Measurements from ENCODE around the gene JCAD.

The JCAD gene

GRCh38 chr10:29994811-29995210 is 64.6 kb downstream of the JCAD start:
- TF ChIP-seq POLR2AphosphoS5 (IDR thresholded peaks at IDR 0.05; ENCODE audit: low read depth) (no peak), REST (IDR thresholded peaks at IDR 0.05; ENCODE audit: insufficient replicate concordance, low read depth) (no peak), GABPA (IDR thresholded peaks at IDR 0.05; ENCODE audit: low read depth) (no peak), CTCF (IDR thresholded peaks at IDR 0.05; ENCODE audit: insufficient read depth, low read length) (no peak), SPI1 (IDR thresholded peaks at IDR 0.05; ENCODE audit: borderline replicate concordance, low read depth) (no peak)
- Histone ChIP-seq H3K27me3 (ENCODE audit: insufficient read depth, poor library complexity, severe bottlenecking) (peaks cover 10% of the 10 kb centered on the region), H3K27ac (replicated peaks) (no peak overlapping the region), H3K4me3 (replicated peaks; ENCODE audit: insufficient read depth, low read length) (no peak overlapping the region)
- no peak for DNase-seq (ENCODE audit: low read depth in 1 of 2, low spot score in 1 of 2)

DNA sequence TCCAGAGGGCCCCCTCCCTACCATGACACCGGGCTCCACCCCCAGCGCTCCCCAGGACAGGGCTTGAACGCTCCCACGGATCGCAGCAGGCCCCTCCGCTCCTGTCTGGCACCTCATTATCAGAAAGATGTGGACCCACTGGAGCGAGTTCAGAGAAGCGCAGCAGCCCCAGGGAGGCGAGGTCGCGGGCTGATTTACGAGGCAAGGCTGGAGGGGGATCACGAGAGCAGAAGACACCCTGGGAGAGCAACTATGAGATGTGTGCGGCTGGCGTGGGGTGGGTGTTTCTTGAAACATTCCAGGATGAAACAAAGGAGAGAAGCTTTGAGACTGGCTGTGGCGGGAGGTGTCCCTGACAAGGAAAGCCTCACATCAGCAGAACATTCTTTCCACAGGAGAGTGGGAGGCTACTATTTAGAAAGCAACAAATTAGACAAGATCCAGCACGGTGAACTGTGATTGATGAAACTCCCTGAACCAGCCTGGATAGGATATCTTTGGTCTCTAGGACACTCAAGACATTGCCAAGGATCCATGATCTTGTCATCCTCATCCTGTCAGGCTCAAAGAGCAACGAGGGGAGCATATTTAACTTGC is 66.0 kb downstream of the JCAD start:
- Histone ChIP-seq H3K4me3 (replicated peaks; ENCODE audit: insufficient read depth, low read length) (no peak overlapping the region), H3K27me3 (ENCODE audit: insufficient read depth, poor library complexity, severe bottlenecking) (peaks cover 10% of the 10 kb centered on the region), H3K27ac (replicated peaks) (no peak overlapping the region)
- TF ChIP-seq POLR2AphosphoS5 (IDR thresholded peaks at IDR 0.05; ENCODE audit: low read depth), result no peak
- no peak for TF ChIP-seq CTCF (IDR thresholded peaks at IDR 0.05; ENCODE audit: insufficient read depth, low read length)
- no peak for TF ChIP-seq REST (IDR thresholded peaks at IDR 0.05; ENCODE audit: insufficient replicate concordance, low read depth)
- no peak for TF ChIP-seq SPI1 (IDR thresholded peaks at IDR 0.05; ENCODE audit: borderline replicate concordance, low read depth)
- no peak for TF ChIP-seq GABPA (IDR thresholded peaks at IDR 0.05; ENCODE audit: low read depth)
- DNase-seq (ENCODE audit: low read depth in 1 of 2, low spot score in 1 of 2), result no peak

GRCh38 chr10:29992914-29993313 is 66.5 kb downstream of the JCAD start:
- H3K4me3 ChIP-seq (replicated peaks; ENCODE audit: insufficient read depth, low read length), result no peak overlapping the region
- no peak for DNase-seq (ENCODE audit: low read depth in 1 of 2, low spot score in 1 of 2)
- peaks cover 10% of the 10 kb centered on the region for H3K27me3 ChIP-seq (ENCODE audit: insufficient read depth, poor library complexity, severe bottlenecking)
- no peak for TF ChIP-seq GABPA (IDR thresholded peaks at IDR 0.05; ENCODE audit: low read depth)
- TF ChIP-seq REST (IDR thresholded peaks at IDR 0.05; ENCODE audit: insufficient replicate concordance, low read depth), result no peak
- no peak for TF ChIP-seq CTCF (IDR thresholded peaks at IDR 0.05; ENCODE audit: insufficient read depth, low read length)
- no peak for TF ChIP-seq SPI1 (IDR thresholded peaks at IDR 0.05; ENCODE audit: borderline replicate concordance, low read depth)
- TF ChIP-seq POLR2AphosphoS5 (IDR thresholded peaks at IDR 0.05; ENCODE audit: low read depth), result no peak
- H3K27ac ChIP-seq (replicated peaks), result no peak overlapping the region
